ENCODE data around the gene SMIM41.

Gene SMIM41

GRCh38 chr12:52151837-52152783 is 72.6 kb downstream of the SMIM41 start:
- peak overlapping the region in 1 of 2 donors; percentile 44 for H3K4me3 ChIP-seq (ENCODE audit: low read length in 2 of 2)
- no peak overlapping the region for H3K9ac ChIP-seq (ENCODE audit: low read length in 2 of 2)
- H3K36me3 ChIP-seq (ENCODE audit: control insufficient read depth in 2 of 2, insufficient read depth in 2 of 2, low read length in 2 of 2) = no peaks in the 10 kb centered on the region
- no peaks in the 10 kb centered on the region for H3K9me3 ChIP-seq (ENCODE audit: control insufficient read depth in 2 of 2, low read length in 2 of 2)
- H3K27me3 ChIP-seq (ENCODE audit: control insufficient read depth in 1 of 2, insufficient read depth in 2 of 2, low read length in 2 of 2) = peaks cover 0 to 13% of the 10 kb centered on the region in 2 donors
- H3K4me1 ChIP-seq (ENCODE audit: control insufficient read depth, insufficient read depth, low read length) = peaks cover 23% of the 10 kb centered on the region
- no peak overlapping the region for H3K27ac ChIP-seq (ENCODE audit: low read length)

- H3K4me3 ChIP-seq (ENCODE audit: low read length in 2 of 2) = no peak overlapping the region
- no peak overlapping the region for H3K27ac ChIP-seq (ENCODE audit: low read length)
Observed at GRCh38 chr12:52152905-52153317, 73.4 kb downstream of the SMIM41 start.

GRCh38 chr12:52155048-52155868 is 75.8 kb downstream of the SMIM41 start:
- Histone ChIP-seq H3K36me3 (ENCODE audit: control insufficient read depth in 2 of 2, insufficient read depth in 2 of 2, low read length in 2 of 2) (no peaks in the 10 kb centered on the region), H3K9ac (ENCODE audit: low read length in 2 of 2) (no peak overlapping the region), H3K9me3 (ENCODE audit: control insufficient read depth in 2 of 2, low read length in 2 of 2) (no peaks in the 10 kb centered on the region), H3K27ac (ENCODE audit: low read length) (no peak overlapping the region), H3K27me3 (ENCODE audit: control insufficient read depth in 1 of 2, insufficient read depth in 2 of 2, low read length in 2 of 2) (peaks cover 0 to 13% of the 10 kb centered on the region in 2 donors), H3K4me3 (ENCODE audit: low read length in 2 of 2) (no peak overlapping the region), H3K4me1 (ENCODE audit: control insufficient read depth, insufficient read depth, low read length) (peaks cover 9% of the 10 kb centered on the region)

More at GRCh38 chr12:52152905-52153317, 73.4 kb downstream of the SMIM41 start:
- Histone ChIP-seq H3K4me1 (ENCODE audit: control insufficient read depth, insufficient read depth, low read length) (peaks cover 17% of the 10 kb centered on the region), H3K36me3 (ENCODE audit: control insufficient read depth in 2 of 2, insufficient read depth in 2 of 2, low read length in 2 of 2) (no peaks in the 10 kb centered on the region), H3K9ac (ENCODE audit: low read length in 2 of 2) (no peak overlapping the region), H3K27me3 (ENCODE audit: control insufficient read depth in 1 of 2, insufficient read depth in 2 of 2, low read length in 2 of 2) (peaks cover 0 to 13% of the 10 kb centered on the region in 2 donors), H3K9me3 (ENCODE audit: control insufficient read depth in 2 of 2, low read length in 2 of 2) (no peaks in the 10 kb centered on the region)

- Histone ChIP-seq H3K4me3 (ENCODE audit: low read length in 2 of 2) (no peak overlapping the region), H3K9ac (ENCODE audit: low read length in 2 of 2) (no peak overlapping the region), H3K4me1 (ENCODE audit: control insufficient read depth, insufficient read depth, low read length) (peaks cover 9% of the 10 kb centered on the region), H3K9me3 (ENCODE audit: control insufficient read depth in 2 of 2, low read length in 2 of 2) (no peaks in the 10 kb centered on the region), H3K27ac (ENCODE audit: low read length) (no peak overlapping the region), H3K27me3 (ENCODE audit: control insufficient read depth in 1 of 2, insufficient read depth in 2 of 2, low read length in 2 of 2) (peaks cover 0 to 13% of the 10 kb centered on the region in 2 donors), H3K36me3 (ENCODE audit: control insufficient read depth in 2 of 2, insufficient read depth in 2 of 2, low read length in 2 of 2) (no peaks in the 10 kb centered on the region)
Observed at GRCh38 chr12:52156311-52156710, 76.8 kb downstream of the SMIM41 start.

- no peak overlapping the region for H3K9ac ChIP-seq (ENCODE audit: low read length in 2 of 2)
- peaks cover 0 to 13% of the 10 kb centered on the region in 2 donors for H3K27me3 ChIP-seq (ENCODE audit: control insufficient read depth in 1 of 2, insufficient read depth in 2 of 2, low read length in 2 of 2)
- peaks cover 7% of the 10 kb centered on the region for H3K4me1 ChIP-seq (ENCODE audit: control insufficient read depth, insufficient read depth, low read length)
- H3K27ac ChIP-seq (ENCODE audit: low read length) = no peak overlapping the region
- H3K4me3 ChIP-seq (ENCODE audit: low read length in 2 of 2) = no peak overlapping the region
- no peaks in the 10 kb centered on the region for H3K9me3 ChIP-seq (ENCODE audit: control insufficient read depth in 2 of 2, low read length in 2 of 2)
- no peaks in the 10 kb centered on the region for H3K36me3 ChIP-seq (ENCODE audit: control insufficient read depth in 2 of 2, insufficient read depth in 2 of 2, low read length in 2 of 2)
Observed at GRCh38 chr12:52156757-52157565, 77.5 kb downstream of the SMIM41 start.

GRCh38 chr12:52157566-52158150 is 78.2 kb downstream of the SMIM41 start:
- Histone ChIP-seq H3K27ac (ENCODE audit: low read length) (no peak overlapping the region), H3K9ac (ENCODE audit: low read length in 2 of 2) (no peak overlapping the region), H3K9me3 (ENCODE audit: control insufficient read depth in 2 of 2, low read length in 2 of 2) (no peaks in the 10 kb centered on the region), H3K27me3 (ENCODE audit: control insufficient read depth in 1 of 2, insufficient read depth in 2 of 2, low read length in 2 of 2) (peaks cover 0 to 6% of the 10 kb centered on the region in 2 donors), H3K4me3 (ENCODE audit: low read length in 2 of 2) (no peak overlapping the region), H3K36me3 (ENCODE audit: control insufficient read depth in 2 of 2, insufficient read depth in 2 of 2, low read length in 2 of 2) (no peaks in the 10 kb centered on the region), H3K4me1 (ENCODE audit: control insufficient read depth, insufficient read depth, low read length) (peaks cover under 1% of the 10 kb centered on the region)

All from stomach smooth muscle (tissue), 2 donors.